Calu3 (cell line): ENCODE data around the gene TXNDC8. TPM values are rescaled to one million over a fixed set of nuclear protein-coding genes. Genes with fewer than 3 reads are reported as not detected.

Experiments used
- total RNA-seq: library from RNA; stranded (reverse); gene quantifications from 2 replicates; pipeline ENCODE4 v1.2.3, GENCODE V29; 2022

The TXNDC8 gene
- total RNA-seq, 1 experiment from 2014 or later, result not detected

Other genes starting within 250 kb of the TXNDC8 start
- 1.7 and 1.9 TPM in 2 replicates for gene C9orf152, start 129.7 kb downstream of the TXNDC8 start, total RNA-seq
- gene TXN, start 81.4 kb downstream of the TXNDC8 start, total RNA-seq, result 278 and 286 TPM in 2 replicates
- gene SVEP1, start 241.9 kb upstream of the TXNDC8 start, total RNA-seq, result 0.24 and 0.35 TPM in 2 replicates